GM12891 (cell line): ENCODE data around the gene MYOM1.
"Not testable (repeated sequence)": the region's sequence is repeated elsewhere in the genome, so short reads cannot be mapped to it uniquely, and the experiment has no call there.

Source experiments
- DNase-seq: peaks from one replicate; pipeline ENCODE4 v3.0.0; 2011; ENCODE audit warnings: low spot score; ENCODE audit not compliant: insufficient read length
- FAIRE-seq: peaks from 2 replicates; lab custom pipeline; 2011; peaks lifted over from hg19 to GRCh38; lab: Jason Lieb, UNC
- PAX5 ChIP-seq: IDR thresholded peaks from 2 replicates; pipeline ENCODE4 v1.6.1; 2011; ENCODE audit warnings: low read length, moderate library complexity, mild to moderate bottlenecking; ENCODE audit not compliant: insufficient read depth, severe bottlenecking
- POLR2A ChIP-seq: IDR thresholded peaks from 2 replicates; pipeline ENCODE4 v1.6.1; 2011; ENCODE audit warnings: low read depth, low read length, control low read depth
- POLR2AphosphoS5 ChIP-seq: IDR thresholded peaks from 2 replicates; pipeline ENCODE4 v1.6.1; 2011; ENCODE audit warnings: low read depth, low read length, control low read depth
- POU2F2 ChIP-seq: IDR thresholded peaks from 2 replicates; pipeline ENCODE4 v1.6.1; 2011; ENCODE audit warnings: low read depth, mild to moderate bottlenecking, control low read depth, low read length, moderate library complexity
- SPI1 ChIP-seq: IDR thresholded peaks from 2 replicates; pipeline ENCODE4 v1.6.1; 2011; ENCODE audit warnings: low read depth, low read length, control low read depth
- TAF1 ChIP-seq: IDR thresholded peaks from 2 replicates; pipeline ENCODE4 v1.6.1; 2011; ENCODE audit warnings: low read depth, low read length, control low read depth

The MYOM1 gene

DNA sequence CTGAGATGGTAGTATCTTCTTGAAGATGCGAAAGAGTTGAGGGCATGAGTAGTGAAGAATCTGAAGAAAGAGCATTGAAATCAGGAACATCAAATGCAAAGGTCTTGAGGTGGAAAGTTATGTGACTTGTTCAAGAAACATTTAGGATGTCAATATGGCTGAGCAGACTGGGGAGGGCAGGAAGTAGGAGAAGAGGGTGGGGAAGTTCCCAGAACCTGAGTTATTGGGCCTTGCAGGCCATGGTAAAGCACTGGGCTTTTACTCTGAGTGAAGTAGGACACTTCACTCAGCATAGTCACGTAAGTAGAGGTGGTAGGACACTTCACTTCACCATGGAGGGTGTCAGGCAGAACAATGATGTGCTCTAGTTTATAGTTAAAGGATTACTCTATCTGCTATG, 16.1 kb upstream of the MYOM1 start:
- TF ChIP-seq POLR2AphosphoS5 (no peak), POU2F2 (no peak), PAX5 (no peak), SPI1 (no peak), TAF1 (no peak), POLR2A (no peak)
- no peak for DNase-seq
- no peak for FAIRE-seq

- DNase-seq (no peak), FAIRE-seq (no peak)
- TF ChIP-seq POU2F2 = no peak
- TF ChIP-seq SPI1 = no peak
- TF ChIP-seq POLR2AphosphoS5 = no peak
- TF ChIP-seq PAX5 = no peak
- no peak for TF ChIP-seq POLR2A
- no peak for TF ChIP-seq TAF1
Measured at GRCh38 chr18:3234457-3234856, 14.7 kb upstream of the MYOM1 start.

- DNase-seq (no peak), FAIRE-seq (no peak)
- TF ChIP-seq POU2F2 (no peak), TAF1 (no peak), SPI1 (no peak), POLR2A (no peak), PAX5 (no peak), POLR2AphosphoS5 (no peak)
Measured at GRCh38 chr18:3233433-3234168, 13.8 kb upstream of the MYOM1 start.

- TF ChIP-seq SPI1 = no peak
- TF ChIP-seq POU2F2 = no peak
- no peak for TF ChIP-seq TAF1
- no peak for TF ChIP-seq POLR2AphosphoS5
- no peak for TF ChIP-seq POLR2A
- no peak for TF ChIP-seq PAX5
- no peak for DNase-seq
- FAIRE-seq = no peak
Measured at GRCh38 chr18:3233004-3233403, 13.2 kb upstream of the MYOM1 start.

- FAIRE-seq (no peak), DNase-seq (no peak)
- no peak for TF ChIP-seq POU2F2
- TF ChIP-seq POLR2AphosphoS5 = no peak
- TF ChIP-seq PAX5 = no peak
- no peak for TF ChIP-seq TAF1
- TF ChIP-seq SPI1 = no peak
- no peak for TF ChIP-seq POLR2A
Measured at GRCh38 chr18:3230401-3231334, 10.9 kb upstream of the MYOM1 start.

GRCh38 chr18:3226048-3226447, 6.3 kb upstream of the MYOM1 start:
- DNase-seq (no peak), FAIRE-seq (no peak)
- TF ChIP-seq POLR2A = no peak
- no peak for TF ChIP-seq POU2F2
- no peak for TF ChIP-seq PAX5
- TF ChIP-seq TAF1 = no peak
- TF ChIP-seq POLR2AphosphoS5 = no peak
- TF ChIP-seq SPI1 = no peak

GRCh38 chr18:3225588-3225987, 5.8 kb upstream of the MYOM1 start:
- no peak for DNase-seq
- TF ChIP-seq POLR2AphosphoS5 = no peak
- no peak for TF ChIP-seq POU2F2
- TF ChIP-seq PAX5 = no peak
- TF ChIP-seq TAF1 = no peak
- no peak for TF ChIP-seq POLR2A
- TF ChIP-seq SPI1 = no peak
- FAIRE-seq = no peak

DNA sequence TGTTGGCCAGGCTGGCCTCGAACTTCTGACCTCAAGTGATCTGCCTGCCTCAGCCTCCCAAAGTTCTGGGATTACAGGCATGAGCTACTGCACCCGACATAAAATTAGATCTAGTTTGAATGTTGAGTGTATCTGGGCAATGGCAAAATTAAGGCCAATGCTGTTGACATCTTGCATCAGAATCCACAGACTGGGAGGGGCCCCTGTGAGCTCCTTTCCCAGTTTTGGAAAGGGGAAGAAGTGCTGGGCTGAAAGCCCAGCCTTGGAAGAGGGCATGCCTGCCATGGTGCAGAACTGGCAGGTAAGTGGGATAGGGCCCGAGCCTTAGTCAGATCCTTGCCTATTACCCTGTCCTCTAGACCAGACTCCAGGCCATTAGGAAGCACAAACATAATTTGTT, 4.5 kb upstream of the MYOM1 start:
- no peak for DNase-seq
- no peak for TF ChIP-seq POLR2A
- no peak for TF ChIP-seq PAX5
- no peak for TF ChIP-seq SPI1
- no peak for TF ChIP-seq POU2F2
- TF ChIP-seq POLR2AphosphoS5 = no peak
- TF ChIP-seq TAF1 = no peak
- FAIRE-seq = no peak

GRCh38 chr18:3223356-3223755, 3.6 kb upstream of the MYOM1 start:
- TF ChIP-seq POU2F2 = no peak
- TF ChIP-seq PAX5 = no peak
- no peak for TF ChIP-seq SPI1
- TF ChIP-seq POLR2AphosphoS5 = no peak
- TF ChIP-seq POLR2A = no peak
- FAIRE-seq = peak; percentile 13

GRCh38 chr18:3221496-3221895, 1.7 kb upstream of the MYOM1 start:
- TF ChIP-seq POLR2A (no peak), POU2F2 (no peak), POLR2AphosphoS5 (no peak), SPI1 (no peak), PAX5 (no peak), TAF1 (no peak)
- no peak for DNase-seq
- no peak for FAIRE-seq

More at GRCh38 chr18:3223356-3223755, 3.6 kb upstream of the MYOM1 start:
- no peak for DNase-seq

GRCh38 chr18:3220868-3221267, 1.1 kb upstream of the MYOM1 start:
- not testable (repeated sequence) for FAIRE-seq, DNase-seq
